ENCODE data around the gene FAM114A1. TPM values are rescaled to one million over a fixed set of nuclear protein-coding genes. Genes with fewer than 3 reads are reported as not detected.

Gene FAM114A1
- total RNA-seq, 1 donor from 2014 or later, result 159 TPM

DNA sequence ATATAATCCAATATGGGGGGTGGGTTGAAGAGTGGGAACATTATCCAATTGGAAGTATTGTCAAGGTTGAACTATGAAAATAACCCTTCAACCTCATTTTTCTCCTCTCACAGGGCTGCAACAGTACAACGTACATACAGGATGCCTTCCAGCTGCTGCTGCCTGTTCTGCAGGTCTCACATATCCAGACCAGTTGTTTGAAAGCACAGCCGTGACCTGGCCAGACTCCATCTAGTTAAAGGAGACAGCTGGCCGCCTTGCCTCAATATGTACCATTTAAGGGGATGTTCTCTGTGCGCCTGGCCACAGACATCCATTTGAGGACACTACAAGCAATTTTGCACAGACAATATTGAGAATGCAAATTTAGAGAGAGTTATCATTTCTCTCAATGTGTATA, 75.7 kb downstream of the FAM114A1 start:
- no peak for DNase-seq (ENCODE audit: low read depth)

GRCh38 chr4:38944440-38944839, 76.8 kb downstream of the FAM114A1 start:
- Histone ChIP-seq H3K4me2 (ENCODE audit: low read length) (no peak overlapping the region), H3K79me2 (ENCODE audit: insufficient read depth, low read length) (no peaks in the 10 kb centered on the region), H4K20me1 (ENCODE audit: insufficient read depth, low read length) (no peaks in the 10 kb centered on the region), H3K27ac (ENCODE audit: low read depth, low read length) (no peak overlapping the region), H3K9ac (ENCODE audit: low read length) (no peak overlapping the region), H3K9me3 (ENCODE audit: insufficient read depth, low read depth, low read length) (no peaks in the 10 kb centered on the region), H2AFZ (ENCODE audit: low read depth, low read length) (no peak overlapping the region), H3K27me3 (ENCODE audit: insufficient read depth, low read length) (no peaks in the 10 kb centered on the region), H3K4me1 (ENCODE audit: insufficient read depth, low read length) (peaks cover 13% of the 10 kb centered on the region), H3K36me3 (ENCODE audit: insufficient read depth, low read length) (peaks cover 44% of the 10 kb centered on the region), H3K4me3 (ENCODE audit: insufficient read depth, low read depth, low read length) (no peak overlapping the region)
- peaks cover 21% of the 10 kb centered on the region for H3K4me1 Mint-ChIP-seq (ENCODE audit: low read depth, unreplicated experiment)
- H3K4me3 Mint-ChIP-seq (ENCODE audit: unreplicated experiment), result no peak overlapping the region
- DNase-seq (ENCODE audit: low read depth) (no peak), FAIRE-seq (no peak)
- H3K27ac Mint-ChIP-seq (ENCODE audit: unreplicated experiment), result no peak overlapping the region
- no peaks in the 10 kb centered on the region for H3K27me3 Mint-ChIP-seq (ENCODE audit: low read depth, unreplicated experiment)
- H3K9me3 Mint-ChIP-seq (ENCODE audit: unreplicated experiment), result peaks cover 2% of the 10 kb centered on the region
- TF ChIP-seq CTCF (IDR thresholded peaks at IDR 0.05; ENCODE audit: insufficient read depth, low read depth, low read length), result no peak
- peaks cover 25% of the 10 kb centered on the region for H3K36me3 Mint-ChIP-seq (ENCODE audit: low read depth, unreplicated experiment)

More for the DNA sequence above, 75.7 kb downstream of the FAM114A1 start:
- H2AFZ ChIP-seq (ENCODE audit: low read depth, low read length), result no peak overlapping the region
- no peak overlapping the region for H3K4me2 ChIP-seq (ENCODE audit: low read length)
- H4K20me1 ChIP-seq (ENCODE audit: insufficient read depth, low read length), result peaks cover 2% of the 10 kb centered on the region
- no peak for FAIRE-seq
- H3K4me3 ChIP-seq (ENCODE audit: insufficient read depth, low read depth, low read length), result no peak overlapping the region
- no peaks in the 10 kb centered on the region for H3K27me3 ChIP-seq (ENCODE audit: insufficient read depth, low read length)
- Mint-ChIP-seq H3K27ac (ENCODE audit: unreplicated experiment) (no peak overlapping the region), H3K27me3 (ENCODE audit: low read depth, unreplicated experiment) (no peaks in the 10 kb centered on the region), H3K9me3 (ENCODE audit: unreplicated experiment) (peaks cover 2% of the 10 kb centered on the region), H3K4me3 (ENCODE audit: unreplicated experiment) (no peak overlapping the region), H3K36me3 (ENCODE audit: low read depth, unreplicated experiment) (peaks cover 30% of the 10 kb centered on the region), H3K4me1 (ENCODE audit: low read depth, unreplicated experiment) (peaks cover 10% of the 10 kb centered on the region)
- H3K4me1 ChIP-seq (ENCODE audit: insufficient read depth, low read length), result peaks cover 3% of the 10 kb centered on the region
- no peaks in the 10 kb centered on the region for H3K9me3 ChIP-seq (ENCODE audit: insufficient read depth, low read depth, low read length)
- H3K36me3 ChIP-seq (ENCODE audit: insufficient read depth, low read length), result peaks cover 54% of the 10 kb centered on the region
- no peak overlapping the region for H3K27ac ChIP-seq (ENCODE audit: low read depth, low read length)
- no peaks in the 10 kb centered on the region for H3K79me2 ChIP-seq (ENCODE audit: insufficient read depth, low read length)
- TF ChIP-seq EZH2 (IDR thresholded peaks at IDR 0.05; ENCODE audit: insufficient read depth, low read length) (no peak), CTCF (IDR thresholded peaks at IDR 0.05; ENCODE audit: insufficient read depth, low read depth, low read length) (no peak)
- no peak overlapping the region for H3K9ac ChIP-seq (ENCODE audit: low read length)

- no peak overlapping the region for H3K4me3 ChIP-seq (ENCODE audit: insufficient read depth, low read depth, low read length)
- Mint-ChIP-seq H3K27ac (ENCODE audit: unreplicated experiment) (peak overlapping the region; percentile 30), H3K4me3 (ENCODE audit: unreplicated experiment) (no peak overlapping the region), H3K27me3 (ENCODE audit: low read depth, unreplicated experiment) (no peaks in the 10 kb centered on the region), H3K9me3 (ENCODE audit: unreplicated experiment) (peaks cover 2% of the 10 kb centered on the region), H3K36me3 (ENCODE audit: low read depth, unreplicated experiment) (peaks cover 12% of the 10 kb centered on the region), H3K4me1 (ENCODE audit: low read depth, unreplicated experiment) (peaks cover 22% of the 10 kb centered on the region)
- H3K4me2 ChIP-seq (ENCODE audit: low read length), result no peak overlapping the region
- H3K4me1 ChIP-seq (ENCODE audit: insufficient read depth, low read length), result peaks cover 21% of the 10 kb centered on the region
- H3K27me3 ChIP-seq (ENCODE audit: insufficient read depth, low read length), result no peaks in the 10 kb centered on the region
- H2AFZ ChIP-seq (ENCODE audit: low read depth, low read length), result no peak overlapping the region
- peaks cover 25% of the 10 kb centered on the region for H3K36me3 ChIP-seq (ENCODE audit: insufficient read depth, low read length)
- DNase-seq (ENCODE audit: low read depth), result no peak
- H4K20me1 ChIP-seq (ENCODE audit: insufficient read depth, low read length), result no peaks in the 10 kb centered on the region
- FAIRE-seq, result no peak
- H3K9me3 ChIP-seq (ENCODE audit: insufficient read depth, low read depth, low read length), result no peaks in the 10 kb centered on the region
- no peak overlapping the region for H3K27ac ChIP-seq (ENCODE audit: low read depth, low read length)
- no peak overlapping the region for H3K9ac ChIP-seq (ENCODE audit: low read length)
- TF ChIP-seq EZH2 (IDR thresholded peaks at IDR 0.05; ENCODE audit: insufficient read depth, low read length), result no peak
- no peak for TF ChIP-seq CTCF (IDR thresholded peaks at IDR 0.05; ENCODE audit: insufficient read depth, low read depth, low read length)
- no peaks in the 10 kb centered on the region for H3K79me2 ChIP-seq (ENCODE audit: insufficient read depth, low read length)
Observed at GRCh38 chr4:38946919-38947318, 79.3 kb downstream of the FAM114A1 start.
